HTERT RPE-1 (cell line): ENCODE measurements around the gene SLC31A2.
"Not testable (repeated sequence)": the region's sequence is repeated elsewhere in the genome, so short reads cannot be mapped to it uniquely, and the experiment has no call there.

Experiments used
- in situ Hi-C: fragments of 300-500 bp; cut with MboI; formaldehyde crosslinking; loops from 4 replicates; pipeline ENCODE4 v1.14.3; 2020; ENCODE audit warnings: low sequenced_read_pairs

The SLC31A2 gene

GRCh38 chr9:113149561-113149960 lies 1.2 kb upstream of the SLC31A2 start:
- in situ Hi-C loops, result not testable (repeated sequence)

GRCh38 chr9:113151696-113152630 lies 1.2 kb downstream of the SLC31A2 start:
- in situ Hi-C loops, result no loop called here

GRCh38 chr9:113152699-113153098 lies 1.9 kb downstream of the SLC31A2 start:
- in situ Hi-C loops, result no loop called here

- in situ Hi-C loops, result no loop called here
These were observed 2.8 kb downstream of the SLC31A2 start for GRCh38 chr9:113153599-113153998.

- in situ Hi-C loops, result no loop called here
These were observed 3.7 kb downstream of the SLC31A2 start for GRCh38 chr9:113154471-113154870.

- in situ Hi-C loops, result no loop called here
These were observed 4.1 kb downstream of the SLC31A2 start for GRCh38 chr9:113154946-113155345.

- in situ Hi-C loops, result no loop called here
These were observed 5.2 kb downstream of the SLC31A2 start for GRCh38 chr9:113155911-113156588.

GRCh38 chr9:113156880-113157279 lies 6.1 kb downstream of the SLC31A2 start:
- in situ Hi-C loops, result no loop called here

GRCh38 chr9:113158446-113158845 lies 7.6 kb downstream of the SLC31A2 start:
- in situ Hi-C loops, result no loop called here

- in situ Hi-C loops, result no loop called here
These were observed 9.8 kb downstream of the SLC31A2 start for GRCh38 chr9:113160571-113160970.

GRCh38 chr9:113163001-113163400 lies 12.2 kb downstream of the SLC31A2 start:
- in situ Hi-C loops, result no loop called here

- in situ Hi-C loops, result no loop called here
These were observed 13.9 kb downstream of the SLC31A2 start for GRCh38 chr9:113164536-113165300.

GRCh38 chr9:113166039-113166438 lies 15.2 kb downstream of the SLC31A2 start:
- in situ Hi-C loops, result no loop called here

- in situ Hi-C loops, result no loop called here
These were observed 18.0 kb downstream of the SLC31A2 start for GRCh38 chr9:113168809-113169208.

- in situ Hi-C loops, result no loop called here
These were observed 22.5 kb downstream of the SLC31A2 start for GRCh38 chr9:113173341-113173740.

GRCh38 chr9:113176803-113177202 lies 26.0 kb downstream of the SLC31A2 start:
- in situ Hi-C loops, result no loop called here

GRCh38 chr9:113177251-113177650 lies 26.4 kb downstream of the SLC31A2 start:
- in situ Hi-C loops, result no loop called here

- in situ Hi-C loops, result no loop called here
These were observed 27.3 kb downstream of the SLC31A2 start for GRCh38 chr9:113178087-113178486.

GRCh38 chr9:113179839-113180238 lies 29.0 kb downstream of the SLC31A2 start:
- in situ Hi-C loops, result no loop called here

- in situ Hi-C loops, result no loop called here
These were observed 30.4 kb downstream of the SLC31A2 start for GRCh38 chr9:113181165-113181564.

GRCh38 chr9:113183956-113184488 lies 33.2 kb downstream of the SLC31A2 start:
- in situ Hi-C loops, result no loop called here
